GM19324 (cell line): ENCODE results near the gene MAU2.

Source experiments
- ATAC-seq: cut with Tn5 transposase; IDR thresholded peaks from one replicate; pipeline ENCODE4 v1.9.1; 2021; ENCODE audit warnings: mild to moderate bottlenecking, moderate library complexity; ENCODE audit not compliant: unreplicated experiment, low FRiP score

The MAU2 gene

DNA sequence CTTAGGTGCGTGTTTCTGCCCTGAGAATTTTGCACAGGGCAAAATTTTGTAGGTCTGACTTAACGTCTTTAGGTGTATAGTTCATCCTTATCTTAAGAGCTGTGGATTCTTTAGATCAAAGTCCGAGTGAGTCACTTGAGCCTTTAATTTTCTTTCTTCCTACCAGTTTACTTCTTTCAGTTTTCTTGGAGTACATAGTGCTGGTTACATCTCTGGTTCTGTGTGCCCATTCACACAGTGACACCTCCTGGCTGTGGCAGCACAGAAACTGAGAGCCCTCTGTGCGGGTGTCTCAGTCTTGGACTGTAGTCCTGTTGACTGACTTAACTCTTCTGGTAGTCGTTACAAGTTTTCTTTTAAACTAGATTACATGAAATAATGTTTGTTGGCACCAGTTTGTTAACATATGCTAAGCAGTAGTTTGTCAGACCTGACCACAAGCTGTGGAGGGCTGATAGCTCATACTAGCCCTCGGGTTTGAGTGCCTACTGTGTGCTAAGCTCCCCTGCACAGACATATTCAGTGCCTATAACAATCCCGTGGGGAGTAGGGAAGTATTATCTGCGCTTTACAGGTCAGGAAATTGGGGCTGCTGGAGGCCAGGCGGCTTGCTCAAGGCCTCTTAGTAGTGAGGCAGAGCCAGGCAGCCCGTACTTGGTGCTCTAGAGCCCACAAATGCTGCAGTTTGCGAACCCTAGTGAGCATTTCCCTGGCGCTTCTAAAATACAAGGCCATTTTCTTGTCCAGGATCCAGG lies 86.4 kb downstream of the MAU2 start:
- ATAC-seq, result no peak

DNA sequence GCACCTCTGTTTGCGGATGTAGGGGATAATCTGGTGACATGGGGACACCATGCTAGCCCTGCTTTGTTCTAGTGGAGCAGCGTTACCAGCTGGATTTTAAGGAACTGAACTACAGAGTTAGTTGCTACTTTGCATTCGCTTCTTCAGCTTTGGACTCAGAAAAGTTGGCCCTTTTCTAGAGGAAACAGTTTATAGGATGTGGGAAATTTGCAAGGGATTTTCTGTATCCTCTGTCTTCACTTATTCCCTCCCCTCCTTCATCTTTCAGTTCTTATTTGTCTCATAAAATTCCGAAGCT lies 87.0 kb downstream of the MAU2 start:
- no peak for ATAC-seq
